Cardiac fibroblast (primary cell): Measurements from ENCODE around the gene SCN8A.

Experiments used
- DNase-seq, 2 donors: peaks; one replicate each; pipeline versions ENCODE4 v3.0.0 to v3.0.0-alpha.2; 2010; ENCODE audit warnings: low read depth in 2 of 2
- H3K4me3 ChIP-seq, 2 donors: replicated peaks in 1 of 2; 1 replicate in 1 of 2; 2 replicates in 1 of 2; pipeline ENCODE4 v1.5.1; 2011; ENCODE audit warnings: low read depth in 2 of 2, low read length in 2 of 2, mild to moderate bottlenecking in 2 of 2, moderate library complexity in 1 of 2
- CTCF ChIP-seq: IDR thresholded peaks from one replicate; pipeline ENCODE4 v1.5.1; 2011; ENCODE audit warnings: low read depth, mild to moderate bottlenecking, low read length, inconsistent platforms

Gene SCN8A

GRCh38 chr12:51645961-51646360, 54.9 kb downstream of the SCN8A start:
- no peak for DNase-seq
- no peak overlapping the region for H3K4me3 ChIP-seq
- no peak for TF ChIP-seq CTCF

- H3K4me3 ChIP-seq = no peak overlapping the region
- DNase-seq = no peak
- no peak for TF ChIP-seq CTCF
Measured at GRCh38 chr12:51647647-51648046, 56.6 kb downstream of the SCN8A start.

GRCh38 chr12:51653431-51653830, 62.4 kb downstream of the SCN8A start:
- TF ChIP-seq CTCF = no peak
- H3K4me3 ChIP-seq = no peak overlapping the region
- DNase-seq = no peak

GRCh38 chr12:51661199-51661598, 70.2 kb downstream of the SCN8A start:
- DNase-seq = no peak
- H3K4me3 ChIP-seq = no peak overlapping the region
- TF ChIP-seq CTCF = no peak

GRCh38 chr12:51661836-51662235, 70.8 kb downstream of the SCN8A start:
- no peak for DNase-seq
- TF ChIP-seq CTCF = no peak

GRCh38 chr12:51662728-51663154, 71.7 kb downstream of the SCN8A start:
- DNase-seq = no peak
- no peak for TF ChIP-seq CTCF
- no peak overlapping the region for H3K4me3 ChIP-seq

More at GRCh38 chr12:51661836-51662235, 70.8 kb downstream of the SCN8A start:
- no peak overlapping the region for H3K4me3 ChIP-seq

GRCh38 chr12:51663390-51663789, 72.4 kb downstream of the SCN8A start:
- no peak for TF ChIP-seq CTCF

More at GRCh38 chr12:51663390-51663789, 72.4 kb downstream of the SCN8A start:
- no peak overlapping the region for H3K4me3 ChIP-seq
- no peak for DNase-seq
